Bone marrow (tissue), 2 donors: Measurements from ENCODE around the gene EFR3B.

Experiments
- DNase-seq, 2 donors: peaks; one replicate each; lab custom pipeline; 2025; lab: John Stamatoyannopoulos, UW

EFR3B gene

GRCh38 chr2:25034081-25034480 is 7.8 kb upstream of the EFR3B start:
- DNase-seq = no peak

- no peak for DNase-seq
Observed at GRCh38 chr2:25035537-25036220, 6.2 kb upstream of the EFR3B start.

- DNase-seq = no peak
Observed at GRCh38 chr2:25036221-25036559, 5.7 kb upstream of the EFR3B start.

GRCh38 chr2:25039126-25039525 is 2.8 kb upstream of the EFR3B start:
- no peak for DNase-seq

- DNase-seq = peak in 1 of 2 donors; percentile 33
Observed at GRCh38 chr2:25041307-25041927, 459 bp upstream of the EFR3B start.

GRCh38 chr2:25042321-25043240 is 705 bp downstream of the EFR3B start:
- DNase-seq = no peak

- DNase-seq = peak in 1 of 2 donors; percentile 73
Observed at GRCh38 chr2:25043241-25043867, 1.5 kb downstream of the EFR3B start.

GRCh38 chr2:25044011-25044410 is 2.1 kb downstream of the EFR3B start:
- no peak for DNase-seq

- DNase-seq = no peak
Observed at GRCh38 chr2:25044990-25045389, 3.1 kb downstream of the EFR3B start.

GRCh38 chr2:25049422-25049821 is 7.5 kb downstream of the EFR3B start:
- DNase-seq = no peak

- DNase-seq = no peak
Observed at GRCh38 chr2:25050128-25050527, 8.3 kb downstream of the EFR3B start.

GRCh38 chr2:25053041-25053440 is 11.2 kb downstream of the EFR3B start:
- no peak for DNase-seq

- no peak for DNase-seq
Observed at GRCh38 chr2:25054720-25055119, 12.8 kb downstream of the EFR3B start.

GRCh38 chr2:25055376-25055920 is 13.6 kb downstream of the EFR3B start:
- no peak for DNase-seq

- DNase-seq = no peak
Observed at GRCh38 chr2:25056098-25056821, 14.4 kb downstream of the EFR3B start.

GRCh38 chr2:25062511-25062917 is 20.6 kb downstream of the EFR3B start:
- DNase-seq = no peak

- DNase-seq = no peak
Observed at GRCh38 chr2:25063876-25064660, 22.2 kb downstream of the EFR3B start.

GRCh38 chr2:25065768-25066167 is 23.9 kb downstream of the EFR3B start:
- DNase-seq = no peak

- no peak for DNase-seq
Observed at GRCh38 chr2:25066455-25066854, 24.6 kb downstream of the EFR3B start.

GRCh38 chr2:25068217-25068616 is 26.3 kb downstream of the EFR3B start:
- DNase-seq = no peak

- no peak for DNase-seq
Observed at GRCh38 chr2:25071966-25072365, 30.1 kb downstream of the EFR3B start.
